CD4-positive, alpha-beta memory T cell (primary cell): ENCODE data around the gene GAK. TPM values are rescaled to one million over a fixed set of nuclear protein-coding genes. Genes with fewer than 3 reads are reported as not detected.
"Not testable (repeated sequence)": the region's sequence is repeated elsewhere in the genome, so short reads cannot be mapped to it uniquely, and the experiment has no call there.

Experiments
- CTCF ChIA-PET: fragments of 350-600 bp; sonication (Branson Sonifier 250); formaldehyde crosslinking; loops from one replicate; lab custom pipeline; 2021; ENCODE audit warnings: inconsistent platforms; ENCODE audit not compliant: partially characterized antibody; lab: Charles Lee
- POLR2A ChIA-PET: fragments of 350-600 bp; sonication (Branson Sonifier 250); formaldehyde crosslinking; loops from one replicate; lab custom pipeline; 2021; ENCODE audit not compliant: partially characterized antibody; lab: Charles Lee
- DNase-seq, 5 donors: peaks; one replicate each; pipeline versions ENCODE4 v3.0.0 to v3.0.0-alpha.2; 2020 to 2022; ENCODE audit warnings: mixed read lengths in 1 of 5
- H3K27ac ChIP-seq: one replicate; pipeline ENCODE4 v1.7.0; 2013; ENCODE audit warnings: low read depth, low read length
- H3K27me3 ChIP-seq: 2 replicates; pipeline ENCODE4 v1.7.0; 2013; ENCODE audit warnings: mild to moderate bottlenecking, low read length, moderate library complexity; ENCODE audit not compliant: insufficient read depth
- H3K36me3 ChIP-seq: 2 replicates; pipeline ENCODE4 v1.7.0; 2013; ENCODE audit warnings: mild to moderate bottlenecking, low read length, moderate library complexity; ENCODE audit not compliant: insufficient read depth
- H3K4me1 ChIP-seq: 2 replicates; pipeline ENCODE4 v1.7.0; 2013; ENCODE audit warnings: mild to moderate bottlenecking, low read length, moderate library complexity; ENCODE audit not compliant: insufficient read depth
- H3K4me3 ChIP-seq, 2 donors: one replicate each; pipeline ENCODE4 v1.7.0; 2013; ENCODE audit warnings: low read length in 2 of 2, mild to moderate bottlenecking in 1 of 2
- H3K9me3 ChIP-seq, 2 donors: one replicate each; pipeline ENCODE4 v1.7.0; 2013; ENCODE audit warnings: low read length in 2 of 2, control low read depth in 1 of 2; ENCODE audit not compliant: control insufficient read depth in 1 of 2
- H3K27ac Mint-ChIP-seq, 7 donors: one replicate each; pipeline ENCODE4 v1.8.0; 2020 to 2021; ENCODE audit warnings: mixed read lengths in 7 of 7, mild to moderate bottlenecking in 6 of 7, inconsistent platforms in 3 of 7, moderate library complexity in 3 of 7
- H3K27me3 Mint-ChIP-seq, 2 donors: one replicate each; pipeline ENCODE4 v1.8.0; 2020 to 2021; ENCODE audit warnings: mixed read lengths in 2 of 2
- H3K36me3 Mint-ChIP-seq, 2 donors: one replicate each; pipeline ENCODE4 v1.8.0; 2020 to 2021; ENCODE audit warnings: mixed read lengths in 2 of 2, inconsistent platforms in 1 of 2, mild to moderate bottlenecking in 1 of 2
- H3K4me1 Mint-ChIP-seq, 4 donors: one replicate each; pipeline ENCODE4 v1.8.0; 2020 to 2021; ENCODE audit warnings: mixed read lengths in 4 of 4, mild to moderate bottlenecking in 1 of 4
- H3K4me3 Mint-ChIP-seq, 8 donors: one replicate each; pipeline ENCODE4 v1.8.0; 2020 to 2021; ENCODE audit warnings: mixed read lengths in 8 of 8, mild to moderate bottlenecking in 7 of 8, moderate library complexity in 6 of 8, inconsistent platforms in 3 of 8
- H3K9me3 Mint-ChIP-seq, 8 donors: one replicate each; pipeline ENCODE4 v1.8.0; 2020 to 2021; ENCODE audit warnings: mixed read lengths in 8 of 8, mild to moderate bottlenecking in 5 of 8, inconsistent platforms in 3 of 8, moderate library complexity in 1 of 8
- intact Hi-C: fragments of 100-400 bp; cut with micrococcal nuclease; formaldehyde crosslinking; loops from one replicate; pipeline ENCODE4 v1.15.1; 2023
- polyA plus RNA-seq, 2 donors: library from polyadenylated mRNA; unstranded; fragments of 300-500 nt; fragmentation: Illumina TruSeq; gene quantifications; one replicate each; pipeline ENCODE4 v1.2.3, GENCODE V29; 2021
- total RNA-seq, 2 experiments: library from RNA; stranded (reverse); gene quantifications; one replicate each; pipeline ENCODE4 v1.2.3, GENCODE V29; 2021

Gene GAK
- total and polyA plus RNA-seq, 4 experiments from 2014 or later: 32.5 to 188 (median 130) TPM

GRCh38 chr4:921830-922331 lies 10.2 kb downstream of the GAK start:
- no peaks in the 10 kb centered on the region for H3K9me3 ChIP-seq
- intact Hi-C loops: no loop called here
- ChIA-PET CTCF (interaction anchor here (1.0 kb wide), 1 partner anchor 8 kb away, joined by 4 read pairs; no protein-coding TSS in a partner anchor), POLR2A (no interaction called here)
- no peak overlapping the region for H3K4me3 ChIP-seq
- peak overlapping the region; percentile 48 to 73 (median 70) for H3K27ac Mint-ChIP-seq
- H3K27ac ChIP-seq: no peak overlapping the region
- peaks cover 0 to 12% (median under 1%) of the 10 kb centered on the region in 8 donors for H3K9me3 Mint-ChIP-seq
- H3K4me1 Mint-ChIP-seq: peaks cover 46 to 88% (median 64%) of the 10 kb centered on the region in 4 donors
- peaks cover 16 to 22% of the 10 kb centered on the region in 2 donors for H3K36me3 Mint-ChIP-seq
- H3K27me3 ChIP-seq: no peaks in the 10 kb centered on the region
- peaks cover 62% of the 10 kb centered on the region for H3K4me1 ChIP-seq
- peak overlapping the region in 5 of 8 donors; percentile 0 to 41 (median 9) for H3K4me3 Mint-ChIP-seq
- H3K36me3 ChIP-seq: no peaks in the 10 kb centered on the region
- no peak for DNase-seq
- no peaks in the 10 kb centered on the region for H3K27me3 Mint-ChIP-seq

- H3K27me3 Mint-ChIP-seq, H3K36me3 ChIP-seq, H3K4me3 ChIP-seq, DNase-seq, H3K9me3 ChIP-seq, H3K27me3 ChIP-seq, POLR2A ChIA-PET, CTCF ChIA-PET, H3K27ac ChIP-seq, intact Hi-C loops: not testable (repeated sequence)
- Mint-ChIP-seq H3K4me3 (peak overlapping the region in 2 of 8 donors; percentile 11 to 15), H3K4me1 (peaks cover 48 to 89% (median 67%) of the 10 kb centered on the region in 4 donors), H3K27ac (peak overlapping the region in 2 of 7 donors; percentile 31 to 55), H3K36me3 (peaks cover 11 to 22% of the 10 kb centered on the region in 2 donors), H3K9me3 (peaks cover 0 to 12% (median under 1%) of the 10 kb centered on the region in 8 donors)
- H3K4me1 ChIP-seq: peaks cover 59% of the 10 kb centered on the region
These were observed 13.0 kb downstream of the GAK start for GRCh38 chr4:919004-919680.

- peak overlapping the region in 1 of 8 donors; percentile 20 for H3K4me3 Mint-ChIP-seq
- H3K36me3 ChIP-seq, H3K27me3 Mint-ChIP-seq, intact Hi-C loops, POLR2A ChIA-PET, H3K27ac ChIP-seq, H3K27ac Mint-ChIP-seq, CTCF ChIA-PET, DNase-seq, H3K4me3 ChIP-seq, H3K9me3 ChIP-seq, H3K27me3 ChIP-seq: not testable (repeated sequence)
- peaks cover 47 to 85% (median 64%) of the 10 kb centered on the region in 4 donors for H3K4me1 Mint-ChIP-seq
- H3K4me1 ChIP-seq: peaks cover 58% of the 10 kb centered on the region
- peaks cover 0 to 12% (median under 1%) of the 10 kb centered on the region in 8 donors for H3K9me3 Mint-ChIP-seq
- H3K36me3 Mint-ChIP-seq: peaks cover 11 to 22% of the 10 kb centered on the region in 2 donors
These were observed 13.5 kb downstream of the GAK start for GRCh38 chr4:918591-918990.

GRCh38 chr4:917992-918391 lies 14.1 kb downstream of the GAK start:
- Mint-ChIP-seq H3K27me3 (no peaks in the 10 kb centered on the region), H3K36me3 (peaks cover 13 to 22% of the 10 kb centered on the region in 2 donors), H3K9me3 (peaks cover 0 to 12% (median under 1%) of the 10 kb centered on the region in 8 donors), H3K4me1 (peaks cover 46 to 80% (median 62%) of the 10 kb centered on the region in 4 donors), H3K4me3 (peak overlapping the region in 1 of 8 donors; percentile 20), H3K27ac (peak overlapping the region in 2 of 7 donors; percentile 10 to 23)
- no peak for DNase-seq
- H3K4me3 ChIP-seq: no peak overlapping the region
- H3K36me3 ChIP-seq: peaks cover 5% of the 10 kb centered on the region
- peaks cover 53% of the 10 kb centered on the region for H3K4me1 ChIP-seq
- no peaks in the 10 kb centered on the region for H3K9me3 ChIP-seq
- CTCF ChIA-PET: no interaction called here
- POLR2A ChIA-PET: no interaction called here
- no peaks in the 10 kb centered on the region for H3K27me3 ChIP-seq
- H3K27ac ChIP-seq: no peak overlapping the region
- intact Hi-C loops: no loop called here

GRCh38 chr4:917466-917865 lies 14.7 kb downstream of the GAK start:
- Histone ChIP-seq H3K4me3 (no peak overlapping the region), H3K27me3 (no peaks in the 10 kb centered on the region), H3K9me3 (no peaks in the 10 kb centered on the region), H3K27ac (no peak overlapping the region), H3K4me1 (peaks cover 47% of the 10 kb centered on the region), H3K36me3 (peaks cover 11% of the 10 kb centered on the region)
- intact Hi-C loops: no loop called here
- ChIA-PET POLR2A (no interaction called here), CTCF (no interaction called here)
- no peaks in the 10 kb centered on the region for H3K27me3 Mint-ChIP-seq
- H3K9me3 Mint-ChIP-seq: peaks cover 0 to 12% (median under 1%) of the 10 kb centered on the region in 8 donors
- peak overlapping the region in 1 of 7 donors; percentile 67 for H3K27ac Mint-ChIP-seq
- peak overlapping the region in 3 of 8 donors; percentile 6 to 12 (median 7) for H3K4me3 Mint-ChIP-seq
- peaks cover 41 to 75% (median 56%) of the 10 kb centered on the region in 4 donors for H3K4me1 Mint-ChIP-seq
- peaks cover 13 to 17% of the 10 kb centered on the region in 2 donors for H3K36me3 Mint-ChIP-seq
- DNase-seq: no peak

- peaks cover 15 to 25% of the 10 kb centered on the region in 2 donors for H3K36me3 Mint-ChIP-seq
- H3K9me3 Mint-ChIP-seq: peaks cover 0 to 12% (median under 1%) of the 10 kb centered on the region in 8 donors
- H3K27ac Mint-ChIP-seq: peak overlapping the region in 6 of 7 donors; percentile 43 to 93 (median 70)
- POLR2A ChIA-PET: no interaction called here
- Histone ChIP-seq H3K27me3 (no peaks in the 10 kb centered on the region), H3K9me3 (no peaks in the 10 kb centered on the region), H3K4me3 (no peak overlapping the region), H3K4me1 (peaks cover 31% of the 10 kb centered on the region), H3K27ac (no peak overlapping the region), H3K36me3 (peaks cover 29% of the 10 kb centered on the region)
- peaks cover 32 to 56% (median 44%) of the 10 kb centered on the region in 4 donors for H3K4me1 Mint-ChIP-seq
- no peak for DNase-seq
- H3K4me3 Mint-ChIP-seq: peak overlapping the region in 7 of 8 donors; percentile 9 to 71 (median 43)
- CTCF ChIA-PET: no interaction called here
- H3K27me3 Mint-ChIP-seq: no peaks in the 10 kb centered on the region
- intact Hi-C loops: no loop called here
These were observed 16.5 kb downstream of the GAK start for GRCh38 chr4:915595-915994.

GRCh38 chr4:915041-915474 lies 17.1 kb downstream of the GAK start:
- peak overlapping the region in 6 of 8 donors; percentile 18 to 71 (median 52) for H3K4me3 Mint-ChIP-seq
- H3K27me3 Mint-ChIP-seq: no peaks in the 10 kb centered on the region
- H3K27ac Mint-ChIP-seq: peak overlapping the region; percentile 43 to 93 (median 69)
- H3K9me3 Mint-ChIP-seq: peaks cover 0 to 12% (median under 1%) of the 10 kb centered on the region in 8 donors
- peaks cover 30 to 51% (median 42%) of the 10 kb centered on the region in 4 donors for H3K4me1 Mint-ChIP-seq
- no peaks in the 10 kb centered on the region for H3K27me3 ChIP-seq
- POLR2A ChIA-PET: no interaction called here
- intact Hi-C loops: no loop called here
- CTCF ChIA-PET: no interaction called here
- no peak overlapping the region for H3K27ac ChIP-seq
- DNase-seq: no peak
- peaks cover 15 to 26% of the 10 kb centered on the region in 2 donors for H3K36me3 Mint-ChIP-seq
- no peak overlapping the region for H3K4me3 ChIP-seq
- H3K9me3 ChIP-seq: no peaks in the 10 kb centered on the region
- peaks cover 31% of the 10 kb centered on the region for H3K36me3 ChIP-seq
- peaks cover 31% of the 10 kb centered on the region for H3K4me1 ChIP-seq
